Astrocyte (in vitro differentiated cells and primary cell): Measurements from ENCODE around the gene TRPM3.

ENCODE experiments used
- CTCF ChIP-seq: IDR thresholded peaks from 2 replicates; pipeline ENCODE4 v1.5.1; 2011; ENCODE audit warnings: low read depth, mild to moderate bottlenecking, inconsistent platforms, low read length, moderate library complexity; ENCODE audit not compliant: insufficient read depth
- EZH2 ChIP-seq: IDR thresholded peaks from 2 replicates; pipeline ENCODE4 v1.6.1; 2012; ENCODE audit warnings: mild to moderate bottlenecking, low read length, inconsistent platforms; ENCODE audit not compliant: insufficient read depth

- TF ChIP-seq CTCF, result no peak
- TF ChIP-seq EZH2, result no peak
Measured at GRCh38 chr9:70883963-70884793, 237.2 kb downstream of the TRPM3 start.
